WTC11 (cell line): Measurements from ENCODE around the gene VIM. TPM values are rescaled to one million over a fixed set of nuclear protein-coding genes. Genes with fewer than 3 reads are reported as not detected.
"Not testable (repeated sequence)": the region's sequence is repeated elsewhere in the genome, so short reads cannot be mapped to it uniquely, and the experiment has no call there.

Experiments used
- ATAC-seq: fragments of 200-7000 bp; cut with Tn5 transposase; 2 replicates; pipeline ENCODE4 v1.10.0; 2021; ENCODE audit warnings: mild to moderate bottlenecking, moderate library complexity
- CTCF ChIA-PET: fragments of 300-600 bp; sonication (Branson Sonifier 250); formaldehyde crosslinking; loops from one replicate; lab custom pipeline; 2021; ENCODE audit warnings: antibody characterized with exemption; lab: Charles Lee
- POLR2A ChIA-PET: fragments of 350-600 bp; sonication (Branson Sonifier 250); formaldehyde crosslinking; loops from one replicate; lab custom pipeline; 2021; ENCODE audit warnings: antibody characterized with exemption; lab: Charles Lee
- DNase-seq: peaks from one replicate; pipeline ENCODE4 v3.0.0; 2021; ENCODE audit warnings: low spot score
- H3K27ac Mint-ChIP-seq: 2 replicates; pipeline ENCODE4 v1.8.0; 2021; ENCODE audit warnings: mixed read lengths
- H3K27me3 Mint-ChIP-seq: 2 replicates; pipeline ENCODE4 v1.8.0; 2021; ENCODE audit warnings: low read depth, mild to moderate bottlenecking, moderate library complexity, mixed read lengths
- H3K36me3 Mint-ChIP-seq: 2 replicates; pipeline ENCODE4 v1.8.0; 2021; ENCODE audit warnings: mixed read lengths
- H3K4me1 Mint-ChIP-seq: 2 replicates; pipeline ENCODE4 v1.8.0; 2022; ENCODE audit warnings: mixed read lengths
- H3K4me3 Mint-ChIP-seq: 2 replicates; pipeline ENCODE4 v1.8.0; 2021; ENCODE audit warnings: mild to moderate bottlenecking, moderate library complexity, mixed read lengths
- H3K9me3 Mint-ChIP-seq: 2 replicates; pipeline ENCODE4 v1.8.0; 2021; ENCODE audit warnings: mixed read lengths
- CREB1 ChIP-seq: sonication (generic); formaldehyde crosslinking; IDR thresholded peaks from 2 replicates; pipeline ENCODE4 v1.8.0; 2023; ENCODE audit warnings: mild to moderate bottlenecking, missing genetic modification reagents
- CREM ChIP-seq: sonication (generic); formaldehyde crosslinking; IDR thresholded peaks from 2 replicates; pipeline ENCODE4 v1.8.1; 2022; ENCODE audit warnings: mild to moderate bottlenecking, missing genetic modification reagents, moderate library complexity
- ESRRA ChIP-seq: sonication (generic); formaldehyde crosslinking; IDR thresholded peaks from 2 replicates; pipeline ENCODE4 v1.8.1; 2022; ENCODE audit warnings: mild to moderate bottlenecking, missing genetic modification reagents, borderline replicate concordance
- ETV6 ChIP-seq: sonication (generic); formaldehyde crosslinking; IDR thresholded peaks from 2 replicates; pipeline ENCODE4 v1.8.1; 2022; ENCODE audit warnings: mild to moderate bottlenecking, missing genetic modification reagents
- SMAD4 ChIP-seq: sonication (generic); formaldehyde crosslinking; IDR thresholded peaks from 2 replicates; pipeline ENCODE4 v1.8.0; 2022; ENCODE audit warnings: mild to moderate bottlenecking, missing genetic modification reagents
- ZBTB21 ChIP-seq: sonication (generic); formaldehyde crosslinking; IDR thresholded peaks from 2 replicates; pipeline ENCODE4 v1.8.1; 2023; ENCODE audit warnings: mild to moderate bottlenecking, missing genetic modification reagents, borderline replicate concordance
- total RNA-seq: library from RNA; stranded (reverse); gene quantifications from 3 replicates; pipeline ENCODE4 v1.2.3, GENCODE V29; 2021
- TF ChIP-seq, protein P1 (sequence below): sonication (generic); formaldehyde crosslinking; IDR thresholded peaks from 2 replicates; pipeline ENCODE4 v1.8.0; 2023; ENCODE audit warnings: mild to moderate bottlenecking, missing genetic modification reagents
- TF ChIP-seq, protein P2 (sequence below): fragments of 250-450 bp; sonication (Bioruptor Pico); IDR thresholded peaks from 2 replicates; pipeline ENCODE4 v1.9.0; 2021; ENCODE audit warnings: mild to moderate bottlenecking, borderline replicate concordance
- TF ChIP-seq, protein P3 (sequence below): sonication (generic); formaldehyde crosslinking; IDR thresholded peaks from 2 replicates; pipeline ENCODE4 v1.8.1; 2023; ENCODE audit warnings: mild to moderate bottlenecking, missing genetic modification reagents
- TF ChIP-seq, protein P4 (sequence below): fragments of 250-450 bp; sonication (Bioruptor Pico); IDR thresholded peaks from 2 replicates; pipeline ENCODE4 v1.9.0; 2021; ENCODE audit warnings: mild to moderate bottlenecking
- TF ChIP-seq, protein P5 (sequence below): sonication (generic); formaldehyde crosslinking; conservative IDR thresholded peaks from 2 replicates; pipeline ENCODE4 v1.8.1; 2022; ENCODE audit warnings: mild to moderate bottlenecking, missing genetic modification reagents
- TF ChIP-seq, protein P6 (sequence below): sonication (generic); formaldehyde crosslinking; IDR thresholded peaks from 2 replicates; pipeline ENCODE4 v1.8.1; 2022; ENCODE audit warnings: low read depth, missing genetic modification reagents, borderline replicate concordance
- TF ChIP-seq, protein P7 (sequence below): sonication (generic); formaldehyde crosslinking; IDR thresholded peaks from 2 replicates; pipeline ENCODE4 v1.8.0; 2023; ENCODE audit warnings: missing genetic modification reagents, mild to moderate bottlenecking, borderline replicate concordance

The VIM gene
- total RNA-seq, 1 experiment from 2014 or later = 74.1 TPM

DNA sequence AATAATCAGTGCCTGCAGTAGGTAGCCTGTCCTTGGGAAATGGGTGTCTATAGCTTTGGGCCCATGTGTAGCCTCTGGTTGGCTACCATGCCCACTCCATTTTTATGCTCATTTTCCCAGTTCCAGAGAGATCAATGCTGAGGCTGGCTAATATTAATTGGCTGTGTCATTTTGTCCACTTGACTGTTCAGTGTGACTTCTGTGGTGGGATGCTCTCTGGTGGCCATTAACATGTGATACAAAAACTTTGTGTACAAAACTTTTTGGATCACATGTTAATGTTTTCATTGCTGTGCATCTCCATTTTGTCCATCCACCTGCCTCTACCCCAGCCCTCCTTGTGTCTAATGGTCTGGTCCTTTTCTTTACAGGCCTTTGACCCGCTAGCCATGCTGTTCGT lies 22.7 kb downstream of the VIM start (continued):
- TF ChIP-seq, protein P1, sequence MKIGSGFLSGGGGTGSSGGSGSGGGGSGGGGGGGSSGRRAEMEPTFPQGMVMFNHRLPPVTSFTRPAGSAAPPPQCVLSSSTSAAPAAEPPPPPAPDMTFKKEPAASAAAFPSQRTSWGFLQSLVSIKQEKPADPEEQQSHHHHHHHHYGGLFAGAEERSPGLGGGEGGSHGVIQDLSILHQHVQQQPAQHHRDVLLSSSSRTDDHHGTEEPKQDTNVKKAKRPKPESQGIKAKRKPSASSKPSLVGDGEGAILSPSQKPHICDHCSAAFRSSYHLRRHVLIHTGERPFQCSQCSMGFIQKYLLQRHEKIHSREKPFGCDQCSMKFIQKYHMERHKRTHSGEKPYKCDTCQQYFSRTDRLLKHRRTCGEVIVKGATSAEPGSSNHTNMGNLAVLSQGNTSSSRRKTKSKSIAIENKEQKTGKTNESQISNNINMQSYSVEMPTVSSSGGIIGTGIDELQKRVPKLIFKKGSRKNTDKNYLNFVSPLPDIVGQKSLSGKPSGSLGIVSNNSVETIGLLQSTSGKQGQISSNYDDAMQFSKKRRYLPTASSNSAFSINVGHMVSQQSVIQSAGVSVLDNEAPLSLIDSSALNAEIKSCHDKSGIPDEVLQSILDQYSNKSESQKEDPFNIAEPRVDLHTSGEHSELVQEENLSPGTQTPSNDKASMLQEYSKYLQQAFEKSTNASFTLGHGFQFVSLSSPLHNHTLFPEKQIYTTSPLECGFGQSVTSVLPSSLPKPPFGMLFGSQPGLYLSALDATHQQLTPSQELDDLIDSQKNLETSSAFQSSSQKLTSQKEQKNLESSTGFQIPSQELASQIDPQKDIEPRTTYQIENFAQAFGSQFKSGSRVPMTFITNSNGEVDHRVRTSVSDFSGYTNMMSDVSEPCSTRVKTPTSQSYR (CRISPR knock-in tag) = no peak
- TF ChIP-seq, all 79 proteins: peak for 0

DNA sequence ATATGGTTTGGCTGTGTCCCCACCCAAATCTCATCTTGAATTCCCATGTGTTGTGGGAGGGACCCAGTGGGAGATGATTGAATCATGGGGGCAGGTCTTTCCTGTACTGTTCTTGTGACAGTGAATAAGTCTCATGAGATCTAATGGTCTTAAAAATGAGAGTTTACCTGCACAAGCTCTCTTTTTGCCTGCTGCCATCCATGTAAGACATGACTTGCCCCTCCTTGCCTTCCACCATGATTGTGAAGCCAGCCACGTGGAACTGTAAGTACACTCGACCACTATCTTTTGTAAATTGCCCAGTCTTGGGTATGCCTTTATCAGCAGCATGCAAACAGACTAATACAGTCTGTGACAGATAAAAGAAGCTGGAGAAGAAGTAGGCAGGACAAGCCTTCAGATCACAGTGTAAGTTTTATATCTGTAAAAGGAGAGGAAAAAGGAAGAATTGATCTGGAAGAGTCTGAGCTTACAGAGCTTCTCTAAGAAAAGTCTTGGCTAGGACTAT lies 26.6 kb downstream of the VIM start:
- H3K9me3 Mint-ChIP-seq = peaks cover 13% of the 10 kb centered on the region
- not testable (repeated sequence) for ATAC-seq, H3K4me3 Mint-ChIP-seq, DNase-seq, H3K36me3 Mint-ChIP-seq, H3K27ac Mint-ChIP-seq, H3K27me3 Mint-ChIP-seq, H3K4me1 Mint-ChIP-seq
- CTCF ChIA-PET = interaction anchor here (1.0 kb wide), 1 partner anchor 24 kb away, joined by 4 read pairs; no protein-coding TSS in a partner anchor
- POLR2A ChIA-PET = interaction anchor here (0.6 kb wide), 1 partner anchor 142 kb away, joined by 10 read pairs; no protein-coding TSS in a partner anchor

DNA sequence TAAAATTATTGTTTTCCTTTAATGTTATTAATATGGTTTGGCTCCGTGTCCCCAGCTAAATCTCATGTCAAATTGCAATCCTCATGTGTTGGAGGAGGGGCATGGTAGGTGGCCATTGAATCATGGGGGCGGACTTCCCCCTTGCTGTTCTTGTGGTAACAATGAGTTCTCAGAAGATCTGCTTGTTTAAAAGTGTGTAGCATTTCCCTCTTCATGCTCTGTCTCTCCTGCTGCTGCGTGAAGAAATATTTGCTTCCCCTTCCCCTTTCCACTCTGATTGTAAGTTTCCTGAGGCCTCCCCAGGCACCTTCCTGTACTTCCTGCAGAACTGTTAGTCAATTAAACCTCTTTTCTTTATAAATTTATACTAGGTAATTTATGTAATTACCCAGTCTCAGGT lies 27.5 kb downstream of the VIM start:
- peaks cover 6% of the 10 kb centered on the region for H3K4me1 Mint-ChIP-seq
- no peaks in the 10 kb centered on the region for H3K27me3 Mint-ChIP-seq
- no peak for DNase-seq
- ATAC-seq = no peak
- CTCF ChIA-PET = interaction anchor here (1.0 kb wide), 1 partner anchor 25 kb away, joined by 4 read pairs; no protein-coding TSS in a partner anchor
- POLR2A ChIA-PET = interaction anchor here (0.6 kb wide), 1 partner anchor 141 kb away, joined by 10 read pairs; no protein-coding TSS in a partner anchor
- no peak overlapping the region for H3K27ac Mint-ChIP-seq
- H3K9me3 Mint-ChIP-seq = peaks cover 19% of the 10 kb centered on the region
- H3K36me3 Mint-ChIP-seq = 0 out of 2 replicates have a peak, but pooled peaks cover 2% of the 10 kb centered on the region
- no peak overlapping the region for H3K4me3 Mint-ChIP-seq
- TF ChIP-seq ESRRA (CRISPR knock-in tag) (no peak), ETV6 (CRISPR knock-in tag) (no peak), SMAD4 (CRISPR knock-in tag) (no peak), ZBTB21 (CRISPR knock-in tag) (no peak), CREM (CRISPR knock-in tag) (no peak), CREB1 (no peak)
- TF ChIP-seq, protein P2, sequence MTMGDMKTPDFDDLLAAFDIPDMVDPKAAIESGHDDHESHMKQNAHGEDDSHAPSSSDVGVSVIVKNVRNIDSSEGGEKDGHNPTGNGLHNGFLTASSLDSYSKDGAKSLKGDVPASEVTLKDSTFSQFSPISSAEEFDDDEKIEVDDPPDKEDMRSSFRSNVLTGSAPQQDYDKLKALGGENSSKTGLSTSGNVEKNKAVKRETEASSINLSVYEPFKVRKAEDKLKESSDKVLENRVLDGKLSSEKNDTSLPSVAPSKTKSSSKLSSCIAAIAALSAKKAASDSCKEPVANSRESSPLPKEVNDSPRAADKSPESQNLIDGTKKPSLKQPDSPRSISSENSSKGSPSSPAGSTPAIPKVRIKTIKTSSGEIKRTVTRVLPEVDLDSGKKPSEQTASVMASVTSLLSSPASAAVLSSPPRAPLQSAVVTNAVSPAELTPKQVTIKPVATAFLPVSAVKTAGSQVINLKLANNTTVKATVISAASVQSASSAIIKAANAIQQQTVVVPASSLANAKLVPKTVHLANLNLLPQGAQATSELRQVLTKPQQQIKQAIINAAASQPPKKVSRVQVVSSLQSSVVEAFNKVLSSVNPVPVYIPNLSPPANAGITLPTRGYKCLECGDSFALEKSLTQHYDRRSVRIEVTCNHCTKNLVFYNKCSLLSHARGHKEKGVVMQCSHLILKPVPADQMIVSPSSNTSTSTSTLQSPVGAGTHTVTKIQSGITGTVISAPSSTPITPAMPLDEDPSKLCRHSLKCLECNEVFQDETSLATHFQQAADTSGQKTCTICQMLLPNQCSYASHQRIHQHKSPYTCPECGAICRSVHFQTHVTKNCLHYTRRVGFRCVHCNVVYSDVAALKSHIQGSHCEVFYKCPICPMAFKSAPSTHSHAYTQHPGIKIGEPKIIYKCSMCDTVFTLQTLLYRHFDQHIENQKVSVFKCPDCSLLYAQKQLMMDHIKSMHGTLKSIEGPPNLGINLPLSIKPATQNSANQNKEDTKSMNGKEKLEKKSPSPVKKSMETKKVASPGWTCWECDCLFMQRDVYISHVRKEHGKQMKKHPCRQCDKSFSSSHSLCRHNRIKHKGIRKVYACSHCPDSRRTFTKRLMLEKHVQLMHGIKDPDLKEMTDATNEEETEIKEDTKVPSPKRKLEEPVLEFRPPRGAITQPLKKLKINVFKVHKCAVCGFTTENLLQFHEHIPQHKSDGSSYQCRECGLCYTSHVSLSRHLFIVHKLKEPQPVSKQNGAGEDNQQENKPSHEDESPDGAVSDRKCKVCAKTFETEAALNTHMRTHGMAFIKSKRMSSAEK (CRISPR knock-in tag) = no peak
- TF ChIP-seq, protein P3, sequence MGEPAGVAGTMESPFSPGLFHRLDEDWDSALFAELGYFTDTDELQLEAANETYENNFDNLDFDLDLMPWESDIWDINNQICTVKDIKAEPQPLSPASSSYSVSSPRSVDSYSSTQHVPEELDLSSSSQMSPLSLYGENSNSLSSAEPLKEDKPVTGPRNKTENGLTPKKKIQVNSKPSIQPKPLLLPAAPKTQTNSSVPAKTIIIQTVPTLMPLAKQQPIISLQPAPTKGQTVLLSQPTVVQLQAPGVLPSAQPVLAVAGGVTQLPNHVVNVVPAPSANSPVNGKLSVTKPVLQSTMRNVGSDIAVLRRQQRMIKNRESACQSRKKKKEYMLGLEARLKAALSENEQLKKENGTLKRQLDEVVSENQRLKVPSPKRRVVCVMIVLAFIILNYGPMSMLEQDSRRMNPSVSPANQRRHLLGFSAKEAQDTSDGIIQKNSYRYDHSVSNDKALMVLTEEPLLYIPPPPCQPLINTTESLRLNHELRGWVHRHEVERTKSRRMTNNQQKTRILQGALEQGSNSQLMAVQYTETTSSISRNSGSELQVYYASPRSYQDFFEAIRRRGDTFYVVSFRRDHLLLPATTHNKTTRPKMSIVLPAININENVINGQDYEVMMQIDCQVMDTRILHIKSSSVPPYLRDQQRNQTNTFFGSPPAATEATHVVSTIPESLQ (CRISPR knock-in tag) = no peak
- TF ChIP-seq, protein P4, sequence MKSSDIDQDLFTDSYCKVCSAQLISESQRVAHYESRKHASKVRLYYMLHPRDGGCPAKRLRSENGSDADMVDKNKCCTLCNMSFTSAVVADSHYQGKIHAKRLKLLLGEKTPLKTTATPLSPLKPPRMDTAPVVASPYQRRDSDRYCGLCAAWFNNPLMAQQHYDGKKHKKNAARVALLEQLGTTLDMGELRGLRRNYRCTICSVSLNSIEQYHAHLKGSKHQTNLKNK (CRISPR knock-in tag) = no peak
- TF ChIP-seq, protein P5, sequence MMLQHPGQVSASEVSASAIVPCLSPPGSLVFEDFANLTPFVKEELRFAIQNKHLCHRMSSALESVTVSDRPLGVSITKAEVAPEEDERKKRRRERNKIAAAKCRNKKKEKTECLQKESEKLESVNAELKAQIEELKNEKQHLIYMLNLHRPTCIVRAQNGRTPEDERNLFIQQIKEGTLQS (CRISPR knock-in tag) = no peak
- TF ChIP-seq, protein P6, sequence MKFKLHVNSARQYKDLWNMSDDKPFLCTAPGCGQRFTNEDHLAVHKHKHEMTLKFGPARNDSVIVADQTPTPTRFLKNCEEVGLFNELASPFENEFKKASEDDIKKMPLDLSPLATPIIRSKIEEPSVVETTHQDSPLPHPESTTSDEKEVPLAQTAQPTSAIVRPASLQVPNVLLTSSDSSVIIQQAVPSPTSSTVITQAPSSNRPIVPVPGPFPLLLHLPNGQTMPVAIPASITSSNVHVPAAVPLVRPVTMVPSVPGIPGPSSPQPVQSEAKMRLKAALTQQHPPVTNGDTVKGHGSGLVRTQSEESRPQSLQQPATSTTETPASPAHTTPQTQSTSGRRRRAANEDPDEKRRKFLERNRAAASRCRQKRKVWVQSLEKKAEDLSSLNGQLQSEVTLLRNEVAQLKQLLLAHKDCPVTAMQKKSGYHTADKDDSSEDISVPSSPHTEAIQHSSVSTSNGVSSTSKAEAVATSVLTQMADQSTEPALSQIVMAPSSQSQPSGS = no peak
- TF ChIP-seq, protein P7, sequence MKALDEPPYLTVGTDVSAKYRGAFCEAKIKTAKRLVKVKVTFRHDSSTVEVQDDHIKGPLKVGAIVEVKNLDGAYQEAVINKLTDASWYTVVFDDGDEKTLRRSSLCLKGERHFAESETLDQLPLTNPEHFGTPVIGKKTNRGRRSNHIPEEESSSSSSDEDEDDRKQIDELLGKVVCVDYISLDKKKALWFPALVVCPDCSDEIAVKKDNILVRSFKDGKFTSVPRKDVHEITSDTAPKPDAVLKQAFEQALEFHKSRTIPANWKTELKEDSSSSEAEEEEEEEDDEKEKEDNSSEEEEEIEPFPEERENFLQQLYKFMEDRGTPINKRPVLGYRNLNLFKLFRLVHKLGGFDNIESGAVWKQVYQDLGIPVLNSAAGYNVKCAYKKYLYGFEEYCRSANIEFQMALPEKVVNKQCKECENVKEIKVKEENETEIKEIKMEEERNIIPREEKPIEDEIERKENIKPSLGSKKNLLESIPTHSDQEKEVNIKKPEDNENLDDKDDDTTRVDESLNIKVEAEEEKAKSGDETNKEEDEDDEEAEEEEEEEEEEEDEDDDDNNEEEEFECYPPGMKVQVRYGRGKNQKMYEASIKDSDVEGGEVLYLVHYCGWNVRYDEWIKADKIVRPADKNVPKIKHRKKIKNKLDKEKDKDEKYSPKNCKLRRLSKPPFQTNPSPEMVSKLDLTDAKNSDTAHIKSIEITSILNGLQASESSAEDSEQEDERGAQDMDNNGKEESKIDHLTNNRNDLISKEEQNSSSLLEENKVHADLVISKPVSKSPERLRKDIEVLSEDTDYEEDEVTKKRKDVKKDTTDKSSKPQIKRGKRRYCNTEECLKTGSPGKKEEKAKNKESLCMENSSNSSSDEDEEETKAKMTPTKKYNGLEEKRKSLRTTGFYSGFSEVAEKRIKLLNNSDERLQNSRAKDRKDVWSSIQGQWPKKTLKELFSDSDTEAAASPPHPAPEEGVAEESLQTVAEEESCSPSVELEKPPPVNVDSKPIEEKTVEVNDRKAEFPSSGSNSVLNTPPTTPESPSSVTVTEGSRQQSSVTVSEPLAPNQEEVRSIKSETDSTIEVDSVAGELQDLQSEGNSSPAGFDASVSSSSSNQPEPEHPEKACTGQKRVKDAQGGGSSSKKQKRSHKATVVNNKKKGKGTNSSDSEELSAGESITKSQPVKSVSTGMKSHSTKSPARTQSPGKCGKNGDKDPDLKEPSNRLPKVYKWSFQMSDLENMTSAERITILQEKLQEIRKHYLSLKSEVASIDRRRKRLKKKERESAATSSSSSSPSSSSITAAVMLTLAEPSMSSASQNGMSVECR (CRISPR knock-in tag) = no peak
